Endodermal cell (in vitro differentiated cells): ENCODE measurements around the gene SOX5. TPM values are rescaled to one million over a fixed set of nuclear protein-coding genes. Genes with fewer than 3 reads are reported as not detected.

ENCODE experiments used
- DNase-seq: peaks from one replicate; pipeline ENCODE4 v3.0.0-alpha.2; 2017
- H3K27ac ChIP-seq: 2 replicates; pipeline ENCODE4 v1.5.1; 2013; ENCODE audit warnings: mild to moderate bottlenecking, low read depth, low read length, moderate library complexity
- H3K27me3 ChIP-seq: 2 replicates; pipeline ENCODE4 v1.6.1; 2013; ENCODE audit warnings: mild to moderate bottlenecking, low read length, moderate library complexity; ENCODE audit not compliant: insufficient read depth, control insufficient read depth, poor library complexity, severe bottlenecking
- H3K36me3 ChIP-seq: 2 replicates; pipeline ENCODE4 v1.7.0; 2013; ENCODE audit warnings: mild to moderate bottlenecking, low read length, moderate library complexity; ENCODE audit not compliant: control insufficient read depth, insufficient read depth
- H3K4me1 ChIP-seq: one replicate; pipeline ENCODE4 v1.7.0; 2013; ENCODE audit warnings: low read length; ENCODE audit not compliant: control insufficient read depth, insufficient read depth
- H3K4me3 ChIP-seq: 2 replicates; pipeline ENCODE4 v1.5.1; 2013; ENCODE audit warnings: mild to moderate bottlenecking, low read length, moderate library complexity
- H3K9ac ChIP-seq: 2 replicates; pipeline ENCODE4 v1.6.1; 2013; ENCODE audit warnings: mild to moderate bottlenecking, low read length, moderate library complexity; ENCODE audit not compliant: poor library complexity, severe bottlenecking; ENCODE audit errors: extremely low read depth
- H3K9me3 ChIP-seq: 2 replicates; pipeline ENCODE4 v1.6.1; 2013; ENCODE audit warnings: mild to moderate bottlenecking, low read length, moderate library complexity; ENCODE audit not compliant: control insufficient read depth
- H3K27ac Mint-ChIP-seq: 2 replicates; pipeline ENCODE4 v1.8.0; 2020; ENCODE audit warnings: mixed read lengths
- H3K27me3 Mint-ChIP-seq: 2 replicates; pipeline ENCODE4 v1.8.0; 2021; ENCODE audit warnings: mild to moderate bottlenecking, mixed read lengths; ENCODE audit not compliant: insufficient read depth
- H3K36me3 Mint-ChIP-seq: 2 replicates; pipeline ENCODE4 v1.8.0; 2020; ENCODE audit warnings: low read depth, mixed read lengths
- H3K4me1 Mint-ChIP-seq: 2 replicates; pipeline ENCODE4 v1.8.0; 2020; ENCODE audit warnings: mixed read lengths
- H3K4me3 Mint-ChIP-seq: 2 replicates; pipeline ENCODE4 v1.8.0; 2020; ENCODE audit warnings: mild to moderate bottlenecking, moderate library complexity, mixed read lengths
- H3K9me3 Mint-ChIP-seq: 2 replicates; pipeline ENCODE4 v1.8.0; 2020; ENCODE audit warnings: mild to moderate bottlenecking, mixed read lengths
- CTCF ChIP-seq: fragments of 200-600 bp; sonication (generic); conservative IDR thresholded peaks from 2 replicates; pipeline ENCODE4 v1.5.0; 2021; ENCODE audit warnings: antibody characterized with exemption, mild to moderate bottlenecking
- WGBS, 2 experiments: methylation state at CpG; one replicate each; pipeline versions ENCODE4 v1.1.5 to v1.1.7; 2013; ENCODE audit warnings: missing lambda C conversion rate in 2 of 2, mixed read lengths in 1 of 2; ENCODE audit not compliant: insufficient coverage in 1 of 2, insufficient read length in 1 of 2; 5-methylcytosine and 5-hydroxymethylcytosine counted together
- total RNA-seq, 2 donors: library from RNA; stranded (reverse); fragmentation: NEBNext Ultra II Directional in 1 of 2; extraction: Animal tissue kit (Norgen Biotek cat#: 25700) in 1 of 2; gene quantifications; 2 replicates in 1 of 2; 3 replicates in 1 of 2; pipeline ENCODE4 v1.2.1, GENCODE V29; 2021

The SOX5 gene
- total RNA-seq, 2 donors from 2014 or later, result 6.8 to 30.7 TPM

- Histone ChIP-seq H3K4me3 (no peak overlapping the region), H3K36me3 (no peaks in the 10 kb centered on the region), H3K9me3 (peaks cover 11% of the 10 kb centered on the region), H3K9ac (no peak overlapping the region), H3K4me1 (no peaks in the 10 kb centered on the region), H3K27me3 (no peaks in the 10 kb centered on the region), H3K27ac (no peak overlapping the region)
- TF ChIP-seq CTCF, result no peak
- Mint-ChIP-seq H3K9me3 (peaks cover 15% of the 10 kb centered on the region), H3K4me3 (no peak overlapping the region), H3K27me3 (no peaks in the 10 kb centered on the region), H3K36me3 (peaks cover 24% of the 10 kb centered on the region), H3K27ac (no peak overlapping the region), H3K4me1 (no peaks in the 10 kb centered on the region)
- DNase-seq, result no peak
- WGBS, 2 experiments, result 86 to 100% methylated on average over 1 of the region's 1 CpG
These were observed 300.9 kb downstream of the SOX5 start for GRCh38 chr12:23648546-23648945.

GRCh38 chr12:23640754-23641153, 308.7 kb downstream of the SOX5 start:
- no peak for TF ChIP-seq CTCF
- Mint-ChIP-seq H3K27me3 (no peaks in the 10 kb centered on the region), H3K36me3 (peaks cover 35% of the 10 kb centered on the region), H3K9me3 (peaks cover 9% of the 10 kb centered on the region), H3K4me1 (peaks cover 38% of the 10 kb centered on the region), H3K4me3 (peak overlapping the region; percentile 6), H3K27ac (peak overlapping the region; percentile 36)
- H3K27ac ChIP-seq, result peak overlapping the region; percentile 26
- H3K27me3 ChIP-seq, result no peaks in the 10 kb centered on the region
- DNase-seq, result peak; percentile 71
- no peaks in the 10 kb centered on the region for H3K36me3 ChIP-seq
- no peaks in the 10 kb centered on the region for H3K9me3 ChIP-seq
- no peak overlapping the region for H3K9ac ChIP-seq
- WGBS, 2 experiments, result 37 to 50% methylated on average over 3 to 4 of the region's 4 CpGs
- no peak overlapping the region for H3K4me3 ChIP-seq
- peaks cover 12% of the 10 kb centered on the region for H3K4me1 ChIP-seq

- no peak overlapping the region for H3K4me3 ChIP-seq
- no peaks in the 10 kb centered on the region for H3K36me3 ChIP-seq
- no peak overlapping the region for H3K9ac ChIP-seq
- Mint-ChIP-seq H3K9me3 (no peaks in the 10 kb centered on the region), H3K27me3 (no peaks in the 10 kb centered on the region), H3K4me3 (no peak overlapping the region), H3K36me3 (peaks cover 27% of the 10 kb centered on the region), H3K4me1 (peaks cover 24% of the 10 kb centered on the region), H3K27ac (no peak overlapping the region)
- no peak for DNase-seq
- H3K27ac ChIP-seq, result no peak overlapping the region
- H3K9me3 ChIP-seq, result no peaks in the 10 kb centered on the region
- 98 to 100% methylated on average over 1 to 2 of the region's 2 CpGs for WGBS, 2 experiments
- H3K4me1 ChIP-seq, result peaks cover 3% of the 10 kb centered on the region
- no peak for TF ChIP-seq CTCF
- H3K27me3 ChIP-seq, result no peaks in the 10 kb centered on the region
These were observed 315.1 kb downstream of the SOX5 start for GRCh38 chr12:23634344-23634743.
